ENCODE results near the gene TEAD4. TPM values are rescaled to one million over a fixed set of nuclear protein-coding genes. Genes with fewer than 3 reads are reported as not detected.

Gene TEAD4
- total and polyA plus RNA-seq, 2 experiments from 2014 or later = 68.1 to 145 TPM

- H3K4me3 Mint-ChIP-seq = no peak overlapping the region
- Histone ChIP-seq H3F3A (replicated peaks; ENCODE audit: low read depth) (0 out of 2 replicates have a peak, but pooled peaks cover 11% of the 10 kb centered on the region), H3K79me2 (replicated peaks; ENCODE audit: insufficient read depth) (no peaks in the 10 kb centered on the region), H3K36me3 (ENCODE audit: insufficient read depth) (peaks cover 8% of the 10 kb centered on the region), H3K27me3 (ENCODE audit: insufficient read depth) (no peaks in the 10 kb centered on the region), H4K20me1 (replicated peaks; ENCODE audit: insufficient read depth) (peaks cover 10% of the 10 kb centered on the region), H3K27ac (ENCODE audit: low read depth) (0 out of 2 replicates have a peak overlapping the region, but pooled peaks have one; percentile 26), H2AFZ (no peak overlapping the region), H3K4me2 (no peak overlapping the region), H3K4me3 (no peak overlapping the region), H3K4me1 (ENCODE audit: insufficient read depth) (no peaks in the 10 kb centered on the region), H3K9me2 (ENCODE audit: insufficient read depth) (no peaks in the 10 kb centered on the region)
- peaks cover 68% of the 10 kb centered on the region for H3K36me3 Mint-ChIP-seq (ENCODE audit: low read depth)
- DNase-seq (ENCODE audit: low spot score) (no peak), ATAC-seq (no peak)
- H3K27me3 Mint-ChIP-seq (ENCODE audit: insufficient read depth, low read depth, poor library complexity) = peaks cover 4% of the 10 kb centered on the region
- H3K4me1 Mint-ChIP-seq = peaks cover 5% of the 10 kb centered on the region; the same call in 2 of the 3 replicates
- TF ChIP-seq, protein P1, sequence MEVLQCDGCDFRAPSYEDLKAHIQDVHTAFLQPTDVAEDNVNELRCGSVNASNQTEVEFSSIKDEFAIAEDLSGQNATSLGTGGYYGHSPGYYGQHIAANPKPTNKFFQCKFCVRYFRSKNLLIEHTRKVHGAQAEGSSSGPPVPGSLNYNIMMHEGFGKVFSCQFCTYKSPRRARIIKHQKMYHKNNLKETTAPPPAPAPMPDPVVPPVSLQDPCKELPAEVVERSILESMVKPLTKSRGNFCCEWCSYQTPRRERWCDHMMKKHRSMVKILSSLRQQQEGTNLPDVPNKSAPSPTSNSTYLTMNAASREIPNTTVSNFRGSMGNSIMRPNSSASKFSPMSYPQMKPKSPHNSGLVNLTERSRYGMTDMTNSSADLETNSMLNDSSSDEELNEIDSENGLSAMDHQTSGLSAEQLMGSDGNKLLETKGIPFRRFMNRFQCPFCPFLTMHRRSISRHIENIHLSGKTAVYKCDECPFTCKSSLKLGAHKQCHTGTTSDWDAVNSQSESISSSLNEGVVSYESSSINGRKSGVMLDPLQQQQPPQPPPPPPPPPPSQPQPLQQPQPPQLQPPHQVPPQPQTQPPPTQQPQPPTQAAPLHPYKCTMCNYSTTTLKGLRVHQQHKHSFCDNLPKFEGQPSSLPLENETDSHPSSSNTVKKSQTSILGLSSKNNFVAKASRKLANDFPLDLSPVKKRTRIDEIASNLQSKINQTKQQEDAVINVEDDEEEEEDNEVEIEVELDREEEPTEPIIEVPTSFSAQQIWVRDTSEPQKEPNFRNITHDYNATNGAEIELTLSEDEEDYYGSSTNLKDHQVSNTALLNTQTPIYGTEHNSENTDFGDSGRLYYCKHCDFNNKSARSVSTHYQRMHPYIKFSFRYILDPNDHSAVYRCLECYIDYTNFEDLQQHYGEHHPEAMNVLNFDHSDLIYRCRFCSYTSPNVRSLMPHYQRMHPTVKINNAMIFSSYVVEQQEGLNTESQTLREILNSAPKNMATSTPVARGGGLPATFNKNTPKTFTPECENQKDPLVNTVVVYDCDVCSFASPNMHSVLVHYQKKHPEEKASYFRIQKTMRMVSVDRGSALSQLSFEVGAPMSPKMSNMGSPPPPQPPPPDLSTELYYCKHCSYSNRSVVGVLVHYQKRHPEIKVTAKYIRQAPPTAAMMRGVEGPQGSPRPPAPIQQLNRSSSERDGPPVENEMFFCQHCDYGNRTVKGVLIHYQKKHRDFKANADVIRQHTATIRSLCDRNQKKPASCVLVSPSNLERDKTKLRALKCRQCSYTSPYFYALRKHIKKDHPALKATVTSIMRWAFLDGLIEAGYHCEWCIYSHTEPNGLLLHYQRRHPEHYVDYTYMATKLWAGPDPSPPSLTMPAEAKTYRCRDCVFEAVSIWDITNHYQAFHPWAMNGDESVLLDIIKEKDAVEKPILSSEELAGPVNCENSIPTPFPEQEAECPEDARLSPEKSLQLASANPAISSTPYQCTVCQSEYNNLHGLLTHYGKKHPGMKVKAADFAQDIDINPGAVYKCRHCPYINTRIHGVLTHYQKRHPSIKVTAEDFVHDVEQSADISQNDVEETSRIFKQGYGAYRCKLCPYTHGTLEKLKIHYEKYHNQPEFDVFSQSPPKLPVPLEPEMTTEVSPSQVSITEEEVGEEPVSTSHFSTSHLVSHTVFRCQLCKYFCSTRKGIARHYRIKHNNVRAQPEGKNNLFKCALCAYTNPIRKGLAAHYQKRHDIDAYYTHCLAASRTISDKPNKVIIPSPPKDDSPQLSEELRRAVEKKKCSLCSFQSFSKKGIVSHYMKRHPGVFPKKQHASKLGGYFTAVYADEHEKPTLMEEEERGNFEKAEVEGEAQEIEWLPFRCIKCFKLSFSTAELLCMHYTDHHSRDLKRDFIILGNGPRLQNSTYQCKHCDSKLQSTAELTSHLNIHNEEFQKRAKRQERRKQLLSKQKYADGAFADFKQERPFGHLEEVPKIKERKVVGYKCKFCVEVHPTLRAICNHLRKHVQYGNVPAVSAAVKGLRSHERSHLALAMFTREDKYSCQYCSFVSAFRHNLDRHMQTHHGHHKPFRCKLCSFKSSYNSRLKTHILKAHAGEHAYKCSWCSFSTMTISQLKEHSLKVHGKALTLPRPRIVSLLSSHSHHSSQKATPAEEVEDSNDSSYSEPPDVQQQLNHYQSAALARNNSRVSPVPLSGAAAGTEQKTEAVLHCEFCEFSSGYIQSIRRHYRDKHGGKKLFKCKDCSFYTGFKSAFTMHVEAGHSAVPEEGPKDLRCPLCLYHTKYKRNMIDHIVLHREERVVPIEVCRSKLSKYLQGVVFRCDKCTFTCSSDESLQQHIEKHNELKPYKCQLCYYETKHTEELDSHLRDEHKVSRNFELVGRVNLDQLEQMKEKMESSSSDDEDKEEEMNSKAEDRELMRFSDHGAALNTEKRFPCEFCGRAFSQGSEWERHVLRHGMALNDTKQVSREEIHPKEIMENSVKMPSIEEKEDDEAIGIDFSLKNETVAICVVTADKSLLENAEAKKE (CRISPR knock-in tag; IDR thresholded peaks at IDR 0.05) = no peak
- TF ChIP-seq CREB1 (CRISPR knock-in tag; IDR thresholded peaks at IDR 0.05; ENCODE audit: low read depth) (no peak), POLR2AphosphoS5 (IDR thresholded peaks at IDR 0.05; ENCODE audit: low read depth) (no peak), NANOG (IDR thresholded peaks at IDR 0.05; ENCODE audit: borderline replicate concordance) (no peak), STAT1 (IDR thresholded peaks at IDR 0.05; ENCODE audit: unreplicated experiment) (no peak), EZH2phosphoT487 (IDR thresholded peaks at IDR 0.05; ENCODE audit: unreplicated experiment) (no peak), ZNF114 (CRISPR knock-in tag; IDR thresholded peaks at IDR 0.05) (no peak), ETS1 (IDR thresholded peaks at IDR 0.05) (no peak), REST (IDR thresholded peaks at IDR 0.05; ENCODE audit: unreplicated experiment) (no peak), JUNB (IDR thresholded peaks at IDR 0.05; ENCODE audit: unreplicated experiment) (no peak), EZH2 (IDR thresholded peaks at IDR 0.05; ENCODE audit: low read depth, unreplicated experiment) (no peak)
- H3K27ac Mint-ChIP-seq = no peak overlapping the region
- no peaks in the 10 kb centered on the region for H3K9me3 Mint-ChIP-seq
Observed at GRCh38 chr12:3015356-3015755, 56.2 kb downstream of the TEAD4 start.
